Stimulated activated CD4-positive, alpha-beta T cell treated with anti-CD3 and anti-CD28 coated beads, Interleukin-12 subunit alpha, Interleukin-12 subunit beta, amount 100 ng/mL, for 48 hours (primary cell): Measurements from ENCODE around the gene TTC17.
"Not testable (repeated sequence)": the region's sequence is repeated elsewhere in the genome, so short reads cannot be mapped to it uniquely, and the experiment has no call there.

ENCODE experiments used
- DNase-seq, 3 donors: peaks; one replicate each; pipeline ENCODE4 v3.0.0-alpha.2; 2020; ENCODE audit warnings: low read depth in 2 of 3, low spot score in 1 of 3

TTC17 gene

GRCh38 chr11:43447151-43447550, 88.4 kb downstream of the TTC17 start:
- DNase-seq = peak in 1 of 3 donors; percentile 8

- DNase-seq = no peak
Observed at GRCh38 chr11:43458486-43458885, 99.8 kb downstream of the TTC17 start.

- no peak for DNase-seq
Observed at GRCh38 chr11:43459246-43459645, 100.5 kb downstream of the TTC17 start.

- no peak for DNase-seq
Observed at GRCh38 chr11:43462359-43462758, 103.6 kb downstream of the TTC17 start.

- DNase-seq = no peak
Observed at GRCh38 chr11:43467958-43468357, 109.2 kb downstream of the TTC17 start.

- not testable (repeated sequence) for DNase-seq
Observed at GRCh38 chr11:43477491-43477890, 118.8 kb downstream of the TTC17 start.

- DNase-seq = no peak
Observed at GRCh38 chr11:43486141-43486540, 127.4 kb downstream of the TTC17 start.

GRCh38 chr11:43489869-43490465, 131.2 kb downstream of the TTC17 start:
- no peak for DNase-seq

- no peak for DNase-seq
Observed at GRCh38 chr11:43492701-43493100, 134.0 kb downstream of the TTC17 start.

- DNase-seq = no peak
Observed at GRCh38 chr11:43493431-43493830, 134.7 kb downstream of the TTC17 start.

GRCh38 chr11:43497144-43497543, 138.4 kb downstream of the TTC17 start:
- DNase-seq = no peak

- DNase-seq = no peak
Observed at GRCh38 chr11:43498561-43498960, 139.8 kb downstream of the TTC17 start.

GRCh38 chr11:43503417-43503816, 144.7 kb downstream of the TTC17 start:
- no peak for DNase-seq

- no peak for DNase-seq
Observed at GRCh38 chr11:43504316-43504950, 145.7 kb downstream of the TTC17 start.

GRCh38 chr11:43505171-43505570, 146.5 kb downstream of the TTC17 start:
- no peak for DNase-seq

GRCh38 chr11:43507171-43507570, 148.5 kb downstream of the TTC17 start:
- no peak for DNase-seq

GRCh38 chr11:43508511-43508918, 149.8 kb downstream of the TTC17 start:
- DNase-seq = no peak

GRCh38 chr11:43511959-43512358, 153.2 kb downstream of the TTC17 start:
- DNase-seq = no peak

- DNase-seq = no peak
Observed at GRCh38 chr11:43515090-43515489, 156.4 kb downstream of the TTC17 start.

GRCh38 chr11:43516316-43516850, 157.7 kb downstream of the TTC17 start:
- DNase-seq = no peak

- DNase-seq = no peak
Observed at GRCh38 chr11:43517518-43517917, 158.8 kb downstream of the TTC17 start.

GRCh38 chr11:43518408-43519160, 159.9 kb downstream of the TTC17 start:
- DNase-seq = no peak
